CD14-positive monocyte (primary cell): ENCODE results near the gene PNPLA3. TPM values are rescaled to one million over a fixed set of nuclear protein-coding genes. Genes with fewer than 3 reads are reported as not detected.
A peak's percentile ranks its signal among the peaks of the same experiment; 100 is the strongest.

Source experiments
- DNase-seq, 3 donors: peaks; one replicate each; pipeline ENCODE4 v3.0.0-alpha.2; 2011 to 2022
- H2AFZ ChIP-seq: 2 replicates; pipeline ENCODE4 v1.6.0; 2012; ENCODE audit warnings: mild to moderate bottlenecking, low read depth, low read length, inconsistent platforms; ENCODE audit not compliant: insufficient read depth, poor library complexity, severe bottlenecking
- H3K27ac ChIP-seq, 2 donors: 1 replicate in 1 of 2; 2 replicates in 1 of 2; pipeline ENCODE4 v1.5.1; 2012 to 2013; ENCODE audit warnings: low read length in 2 of 2, control low read depth in 1 of 2, inconsistent platforms in 1 of 2, low read depth in 1 of 2, mild to moderate bottlenecking in 1 of 2
- H3K27me3 ChIP-seq, 2 donors: one replicate each; pipeline versions ENCODE4 v1.6.0 to v1.6.1; 2011 to 2013; ENCODE audit warnings: low read length in 2 of 2; ENCODE audit not compliant: control insufficient read depth in 2 of 2, insufficient read depth in 2 of 2
- H3K36me3 ChIP-seq, 2 donors: replicated peaks in 1 of 2; 1 replicate in 1 of 2; 2 replicates in 1 of 2; pipeline versions ENCODE4 v1.5.1 to v1.6.1; 2012 to 2013; ENCODE audit warnings: low read length in 2 of 2, control low read depth in 1 of 2, inconsistent platforms in 1 of 2, mild to moderate bottlenecking in 1 of 2; ENCODE audit not compliant: insufficient read depth in 2 of 2, control insufficient read depth in 1 of 2
- H3K4me1 ChIP-seq, 2 donors: 1 replicate in 1 of 2; 2 replicates in 1 of 2; pipeline versions ENCODE4 v1.5.1 to v1.6.1; 2012 to 2013; ENCODE audit warnings: low read length in 2 of 2, control low read depth in 1 of 2, inconsistent platforms in 1 of 2, mild to moderate bottlenecking in 1 of 2, moderate library complexity in 1 of 2; ENCODE audit not compliant: insufficient read depth in 2 of 2, control insufficient read depth in 1 of 2
- H3K4me2 ChIP-seq: replicated peaks from 2 replicates; pipeline ENCODE3; 2012; ENCODE audit warnings: low read length, moderate library complexity, mild to moderate bottlenecking; ENCODE audit not compliant: poor library complexity, severe bottlenecking; ENCODE audit errors: extremely low read depth
- H3K4me3 ChIP-seq, 3 experiments: fragments of 200-600 bp in 1 of 3; sonication (generic) in 1 of 3; replicated peaks in 1 of 3; 1 replicate in 2 of 3; 2 replicates in 1 of 3; pipeline ENCODE4 v1.5.1; 2011 to 2013; ENCODE audit warnings: low read length in 3 of 3, mild to moderate bottlenecking in 3 of 3, control low read depth in 2 of 3, low read depth in 2 of 3, inconsistent platforms in 1 of 3, moderate library complexity in 1 of 3
- H3K79me2 ChIP-seq: 2 replicates; pipeline ENCODE4 v1.6.0; 2012; ENCODE audit warnings: mild to moderate bottlenecking, control low read depth, inconsistent platforms, low read length, moderate library complexity; ENCODE audit not compliant: insufficient read depth
- H3K9ac ChIP-seq: 2 replicates; pipeline ENCODE4 v1.6.0; 2017; ENCODE audit warnings: low read length, mild to moderate bottlenecking; ENCODE audit not compliant: insufficient read depth, poor library complexity, severe bottlenecking
- H3K9me3 ChIP-seq, 2 donors: replicated peaks in 1 of 2; 1 replicate in 1 of 2; 2 replicates in 1 of 2; pipeline versions ENCODE4 v1.5.1 to v1.6.1; 2012 to 2013; ENCODE audit warnings: low read length in 2 of 2, control low read depth in 1 of 2; ENCODE audit not compliant: control insufficient read depth in 1 of 2, insufficient read depth in 1 of 2
- H4K20me1 ChIP-seq: 2 replicates; pipeline ENCODE4 v1.6.0; 2012; ENCODE audit warnings: mild to moderate bottlenecking, low read length, control low read depth, moderate library complexity; ENCODE audit not compliant: insufficient read depth
- H3K27ac Mint-ChIP-seq, 7 donors: one replicate each; pipeline ENCODE4 v1.8.0; 2020; ENCODE audit warnings: mild to moderate bottlenecking in 7 of 7, mixed read lengths in 7 of 7, moderate library complexity in 6 of 7, inconsistent platforms in 2 of 7
- H3K27me3 Mint-ChIP-seq, 3 donors: one replicate each; pipeline ENCODE4 v1.8.0; 2021 to 2022; ENCODE audit warnings: low read depth in 3 of 3, mild to moderate bottlenecking in 3 of 3, mixed read lengths in 3 of 3, moderate library complexity in 3 of 3, inconsistent platforms in 1 of 3
- H3K36me3 Mint-ChIP-seq, 2 donors: one replicate each; pipeline ENCODE4 v1.8.0; 2020; ENCODE audit warnings: mixed read lengths in 2 of 2, inconsistent platforms in 1 of 2, mild to moderate bottlenecking in 1 of 2
- H3K4me1 Mint-ChIP-seq: one replicate; pipeline ENCODE4 v1.8.0; 2020; ENCODE audit warnings: mild to moderate bottlenecking, mixed read lengths
- H3K4me3 Mint-ChIP-seq, 2 donors: one replicate each; pipeline ENCODE4 v1.8.0; 2020; ENCODE audit warnings: mild to moderate bottlenecking in 2 of 2, mixed read lengths in 2 of 2, moderate library complexity in 1 of 2
- H3K9me3 Mint-ChIP-seq, 7 donors: one replicate each; pipeline ENCODE4 v1.8.0; 2020 to 2022; ENCODE audit warnings: mixed read lengths in 7 of 7, mild to moderate bottlenecking in 6 of 7, moderate library complexity in 6 of 7, inconsistent platforms in 2 of 7
- CTCF ChIP-seq: fragments of 200-600 bp; IDR thresholded peaks from one replicate; pipeline ENCODE4 v1.8.0; 2022; ENCODE audit warnings: antibody characterized with exemption, mild to moderate bottlenecking
- WGBS: methylation state at CpG from one replicate; pipeline ENCODE4 v1.1.5; 2013; ENCODE audit warnings: missing lambda C conversion rate; ENCODE audit not compliant: insufficient coverage; 5-methylcytosine and 5-hydroxymethylcytosine counted together
- intact Hi-C, 2 donors: fragments of 100-400 bp; cut with micrococcal nuclease; formaldehyde crosslinking; loops; one replicate each; pipeline versions ENCODE4 v1.15.0 to v1.15.1; 2023
- polyA plus RNA-seq, 3 donors: library from polyadenylated mRNA; depleted of rRNA in 1 of 3; unstranded in 2 of 3; stranded (reverse) in 1 of 3; fragments of 300-500 nt in 2 of 3; fragments of >200 nt in 1 of 3; fragmentation: Illumina TruSeq in 2 of 3; gene quantifications; 1 replicate in 2 of 3; 2 replicates in 1 of 3; pipeline ENCODE4 v1.2.3, GENCODE V29; 2012 to 2021

Gene PNPLA3
- polyA plus RNA-seq, 3 donors: not detected

- H3K4me3 ChIP-seq: no peak overlapping the region
- Mint-ChIP-seq H3K4me1 (peaks cover 7% of the 10 kb centered on the region), H3K4me3 (peak overlapping the region in 1 of 2 donors; percentile 39), H3K9me3 (peaks cover 0 to 6% (median 3%) of the 10 kb centered on the region in 7 donors), H3K27me3 (peaks cover 32 to 47% (median 37%) of the 10 kb centered on the region in 3 donors), H3K27ac (no peak overlapping the region), H3K36me3 (no peaks in the 10 kb centered on the region)
- no peaks in the 10 kb centered on the region for H3K36me3 ChIP-seq
- peaks cover 2 to 3% of the 10 kb centered on the region in 2 donors for H3K9me3 ChIP-seq
- peaks cover 7 to 9% of the 10 kb centered on the region in 2 donors for H3K4me1 ChIP-seq
- no peak overlapping the region for H2AFZ ChIP-seq
- H3K27me3 ChIP-seq: peaks cover 5 to 19% of the 10 kb centered on the region in 2 donors
- H3K79me2 ChIP-seq: no peaks in the 10 kb centered on the region
- H3K27ac ChIP-seq: no peak overlapping the region
- intact Hi-C loops: no loop called here
- DNase-seq: no peak
- no peak for TF ChIP-seq CTCF
- no peak overlapping the region for H3K9ac ChIP-seq
- H3K4me2 ChIP-seq: no peak overlapping the region
- no peaks in the 10 kb centered on the region for H4K20me1 ChIP-seq
- 91% methylated on average over 10 of the region's 16 CpGs for WGBS
Measured at GRCh38 chr22:43919106-43919973, 4.3 kb upstream of the PNPLA3 start.

GRCh38 chr22:43921370-43921769 lies 2.2 kb upstream of the PNPLA3 start:
- Mint-ChIP-seq H3K9me3 (peaks cover 0 to 15% (median 11%) of the 10 kb centered on the region in 7 donors), H3K4me3 (no peak overlapping the region), H3K27ac (no peak overlapping the region), H3K4me1 (peaks cover 7% of the 10 kb centered on the region), H3K27me3 (peaks cover 41 to 61% (median 49%) of the 10 kb centered on the region in 3 donors), H3K36me3 (no peaks in the 10 kb centered on the region)
- Histone ChIP-seq H3K27ac (no peak overlapping the region), H3K79me2 (no peaks in the 10 kb centered on the region), H3K4me1 (peaks cover 8 to 10% of the 10 kb centered on the region in 2 donors), H3K4me3 (no peak overlapping the region), H3K9me3 (peaks cover 5 to 7% of the 10 kb centered on the region in 2 donors), H4K20me1 (no peaks in the 10 kb centered on the region), H3K27me3 (peaks cover 13 to 38% of the 10 kb centered on the region in 2 donors), H3K36me3 (no peaks in the 10 kb centered on the region), H2AFZ (no peak overlapping the region), H3K9ac (no peak overlapping the region), H3K4me2 (no peak overlapping the region)
- WGBS: 74% methylated on average over 4 of the region's 4 CpGs
- DNase-seq: peak in 1 of 3 donors; percentile 16
- no peak for TF ChIP-seq CTCF
- intact Hi-C loops: no loop called here
